ENCODE measurements around the gene UCHL1.

The UCHL1 gene

DNA sequence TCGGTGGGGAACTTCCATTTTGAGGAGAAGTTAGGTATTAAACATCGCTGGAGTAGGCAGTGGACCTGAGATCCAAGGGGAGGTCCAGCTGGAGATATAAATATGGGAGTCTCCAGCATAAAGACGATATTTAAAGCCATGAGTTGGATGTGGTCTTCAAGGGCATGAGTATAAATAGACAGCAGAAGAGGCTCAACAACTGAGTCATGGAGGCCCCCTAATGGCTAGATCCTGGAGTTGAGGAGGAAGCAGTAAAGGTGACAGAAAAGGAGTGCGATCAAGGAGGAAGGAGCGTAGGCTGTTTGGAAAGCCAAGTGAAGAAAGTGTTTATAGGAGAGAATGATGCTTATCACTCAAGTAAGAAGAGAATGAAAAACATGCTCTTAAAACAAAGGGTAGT lies 24.3 kb upstream of the UCHL1 start:
- in situ Hi-C loops (cut with HindIII; ENCODE audit: low sequenced_read_pairs), result no loop called here
- no peak for DNase-seq (ENCODE audit: low read depth)
- no peak overlapping the region for H3K4me3 ChIP-seq (ENCODE audit: low read depth, low read length)
- no peak for TF ChIP-seq CTCF (IDR thresholded peaks at IDR 0.05; ENCODE audit: low read depth, low read length, missing control alignments)

DNA sequence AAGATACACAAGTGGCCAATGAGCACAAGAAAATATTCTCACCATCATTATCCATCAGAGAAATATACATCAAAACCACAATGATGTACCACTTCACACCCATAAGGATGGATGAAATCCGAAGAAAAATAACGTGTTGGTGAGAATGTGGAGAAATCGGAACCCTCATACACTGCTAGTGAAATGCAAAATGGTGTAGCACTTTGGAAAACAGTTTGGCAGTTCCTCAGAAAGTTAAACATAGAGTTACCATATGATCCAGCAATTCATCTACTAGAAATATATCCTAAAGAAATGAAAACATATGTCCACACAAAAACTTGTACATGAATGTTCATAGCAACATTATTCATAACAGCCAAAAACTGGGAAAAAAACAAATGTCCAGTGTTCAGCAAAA lies 23.9 kb upstream of the UCHL1 start:
- no peak for TF ChIP-seq CTCF (IDR thresholded peaks at IDR 0.05; ENCODE audit: low read depth, low read length, missing control alignments)
- no peak overlapping the region for H3K4me3 ChIP-seq (ENCODE audit: low read depth, low read length)
- in situ Hi-C loops (cut with HindIII; ENCODE audit: low sequenced_read_pairs), result no loop called here
- no peak for DNase-seq (ENCODE audit: low read depth)

- no peak for DNase-seq (ENCODE audit: low read depth)
- H3K4me3 ChIP-seq (ENCODE audit: low read depth, low read length), result no peak overlapping the region
- TF ChIP-seq CTCF (IDR thresholded peaks at IDR 0.05; ENCODE audit: low read depth, low read length, missing control alignments), result no peak
- in situ Hi-C loops (cut with HindIII; ENCODE audit: low sequenced_read_pairs), result no loop called here
Measured at GRCh38 chr4:41236032-41236431, 20.7 kb upstream of the UCHL1 start.

DNA sequence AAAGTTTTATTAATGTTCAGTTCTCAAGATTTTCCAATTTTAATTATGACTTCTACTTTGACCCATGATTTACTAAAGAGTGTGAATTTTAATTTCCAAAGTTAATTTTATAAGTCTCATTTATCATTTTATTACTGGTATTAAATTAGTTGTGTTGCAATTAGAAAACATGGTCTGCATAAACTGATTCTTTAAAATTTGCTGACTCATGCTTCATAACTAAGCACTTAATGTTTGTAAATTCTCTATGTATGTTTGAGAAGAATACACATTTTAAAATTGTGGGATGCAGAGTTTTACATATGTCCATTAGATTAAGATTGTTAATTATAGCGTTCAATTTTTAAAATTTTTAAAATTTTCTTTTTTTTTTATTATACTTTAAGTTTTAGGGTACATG lies 20.2 kb upstream of the UCHL1 start:
- no peak for TF ChIP-seq CTCF (IDR thresholded peaks at IDR 0.05; ENCODE audit: low read depth, low read length, missing control alignments)
- in situ Hi-C loops (cut with HindIII; ENCODE audit: low sequenced_read_pairs), result no loop called here
- H3K4me3 ChIP-seq (ENCODE audit: low read depth, low read length), result no peak overlapping the region
- DNase-seq (ENCODE audit: low read depth), result no peak

- no peak for TF ChIP-seq CTCF (IDR thresholded peaks at IDR 0.05; ENCODE audit: low read depth, low read length, missing control alignments)
- no peak overlapping the region for H3K4me3 ChIP-seq (ENCODE audit: low read depth, low read length)
- DNase-seq (ENCODE audit: low read depth), result no peak
- in situ Hi-C loops (cut with HindIII; ENCODE audit: low sequenced_read_pairs), result no loop called here
Measured at GRCh38 chr4:41241919-41242318, 14.8 kb upstream of the UCHL1 start.

DNA sequence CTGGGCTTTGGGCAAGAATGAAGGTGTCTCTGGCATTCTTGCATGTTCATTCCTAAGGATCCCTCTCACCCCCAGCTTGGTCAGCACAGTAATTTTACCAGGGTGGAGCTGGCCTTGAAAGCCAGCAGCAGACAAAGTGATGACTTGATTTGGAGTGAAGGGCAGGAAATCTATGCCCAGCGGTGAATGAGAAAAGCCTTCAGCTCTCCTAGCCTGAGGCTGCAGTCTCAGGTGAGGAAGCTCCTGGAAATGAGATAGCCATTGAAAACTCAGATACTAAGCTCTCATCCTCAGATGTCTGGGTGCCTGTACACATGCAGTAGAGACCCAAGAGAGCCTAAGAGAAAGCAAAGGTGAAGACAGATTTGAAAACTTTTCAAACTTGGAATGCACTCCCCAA lies 10.7 kb upstream of the UCHL1 start:
- no peak for DNase-seq (ENCODE audit: low read depth)
- in situ Hi-C loops (cut with HindIII; ENCODE audit: low sequenced_read_pairs), result no loop called here

More for the DNA sequence above, 10.7 kb upstream of the UCHL1 start:
- no peak for TF ChIP-seq CTCF (IDR thresholded peaks at IDR 0.05; ENCODE audit: low read depth, low read length, missing control alignments)
- H3K4me3 ChIP-seq (ENCODE audit: low read depth, low read length), result no peak overlapping the region
